ENCODE data around the gene ACTN4. TPM values are rescaled to one million over a fixed set of nuclear protein-coding genes. Genes with fewer than 3 reads are reported as not detected.

Gene ACTN4
- total and polyA plus RNA-seq, 2 donors (not counting 1 experiment from before 2014, with no cell fraction given) = 127 to 683 TPM

- peaks cover 2% of the 10 kb centered on the region for H3K36me3 ChIP-seq (ENCODE audit: control insufficient read depth, insufficient read depth, low read length)
- H3K4me3 ChIP-seq (replicated peaks in 1 of 4; ENCODE audit: control extremely low read depth in 1 of 4, insufficient read depth in 1 of 4, low read depth in 3 of 4, low read length in 4 of 4) = no peak overlapping the region
- no peak for TF ChIP-seq EZH2 (IDR thresholded peaks at IDR 0.05; ENCODE audit: low read length, missing control alignments)
- TF ChIP-seq, protein P1, sequence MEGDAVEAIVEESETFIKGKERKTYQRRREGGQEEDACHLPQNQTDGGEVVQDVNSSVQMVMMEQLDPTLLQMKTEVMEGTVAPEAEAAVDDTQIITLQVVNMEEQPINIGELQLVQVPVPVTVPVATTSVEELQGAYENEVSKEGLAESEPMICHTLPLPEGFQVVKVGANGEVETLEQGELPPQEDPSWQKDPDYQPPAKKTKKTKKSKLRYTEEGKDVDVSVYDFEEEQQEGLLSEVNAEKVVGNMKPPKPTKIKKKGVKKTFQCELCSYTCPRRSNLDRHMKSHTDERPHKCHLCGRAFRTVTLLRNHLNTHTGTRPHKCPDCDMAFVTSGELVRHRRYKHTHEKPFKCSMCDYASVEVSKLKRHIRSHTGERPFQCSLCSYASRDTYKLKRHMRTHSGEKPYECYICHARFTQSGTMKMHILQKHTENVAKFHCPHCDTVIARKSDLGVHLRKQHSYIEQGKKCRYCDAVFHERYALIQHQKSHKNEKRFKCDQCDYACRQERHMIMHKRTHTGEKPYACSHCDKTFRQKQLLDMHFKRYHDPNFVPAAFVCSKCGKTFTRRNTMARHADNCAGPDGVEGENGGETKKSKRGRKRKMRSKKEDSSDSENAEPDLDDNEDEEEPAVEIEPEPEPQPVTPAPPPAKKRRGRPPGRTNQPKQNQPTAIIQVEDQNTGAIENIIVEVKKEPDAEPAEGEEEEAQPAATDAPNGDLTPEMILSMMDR (conservative IDR thresholded peaks at IDR 0.05 in 1 of 2, IDR thresholded peaks at IDR 0.05 in 1 of 2; ENCODE audit: low read depth in 1 of 2, low read length in 2 of 2) = no peak
- no peak overlapping the region for H2AFZ ChIP-seq (ENCODE audit: low read length)
- no peaks in the 10 kb centered on the region for H3K27me3 ChIP-seq (ENCODE audit: control insufficient read depth, insufficient read depth, low read length)
- peaks cover 51% of the 10 kb centered on the region for H3K4me1 ChIP-seq (ENCODE audit: control insufficient read depth, extremely low read depth, insufficient read depth, low read length)
- no peaks in the 10 kb centered on the region for H4K20me1 ChIP-seq (ENCODE audit: control insufficient read depth, extremely low read depth, insufficient read depth, low read length)
- DNase-seq (ENCODE audit: low read depth in 2 of 2) = peak; percentile 61 to 79
- peak overlapping the region; percentile 46 for H3K4me2 ChIP-seq (ENCODE audit: extremely low read depth, insufficient read depth, low read length)
- peaks cover 95% of the 10 kb centered on the region for H3K79me2 ChIP-seq (ENCODE audit: control insufficient read depth, insufficient read depth, low read length)
- peak overlapping the region; percentile 83 for H3K27ac ChIP-seq (ENCODE audit: insufficient read depth, low read length)
- no peaks in the 10 kb centered on the region for H3K9me3 ChIP-seq (ENCODE audit: control insufficient read depth, insufficient read depth, low read depth, low read length)
- H3K9ac ChIP-seq (ENCODE audit: insufficient read depth, low read length) = peak overlapping the region; percentile 21
These were observed 18.7 kb downstream of the ACTN4 start for GRCh38 chr19:38665950-38666662.

DNA sequence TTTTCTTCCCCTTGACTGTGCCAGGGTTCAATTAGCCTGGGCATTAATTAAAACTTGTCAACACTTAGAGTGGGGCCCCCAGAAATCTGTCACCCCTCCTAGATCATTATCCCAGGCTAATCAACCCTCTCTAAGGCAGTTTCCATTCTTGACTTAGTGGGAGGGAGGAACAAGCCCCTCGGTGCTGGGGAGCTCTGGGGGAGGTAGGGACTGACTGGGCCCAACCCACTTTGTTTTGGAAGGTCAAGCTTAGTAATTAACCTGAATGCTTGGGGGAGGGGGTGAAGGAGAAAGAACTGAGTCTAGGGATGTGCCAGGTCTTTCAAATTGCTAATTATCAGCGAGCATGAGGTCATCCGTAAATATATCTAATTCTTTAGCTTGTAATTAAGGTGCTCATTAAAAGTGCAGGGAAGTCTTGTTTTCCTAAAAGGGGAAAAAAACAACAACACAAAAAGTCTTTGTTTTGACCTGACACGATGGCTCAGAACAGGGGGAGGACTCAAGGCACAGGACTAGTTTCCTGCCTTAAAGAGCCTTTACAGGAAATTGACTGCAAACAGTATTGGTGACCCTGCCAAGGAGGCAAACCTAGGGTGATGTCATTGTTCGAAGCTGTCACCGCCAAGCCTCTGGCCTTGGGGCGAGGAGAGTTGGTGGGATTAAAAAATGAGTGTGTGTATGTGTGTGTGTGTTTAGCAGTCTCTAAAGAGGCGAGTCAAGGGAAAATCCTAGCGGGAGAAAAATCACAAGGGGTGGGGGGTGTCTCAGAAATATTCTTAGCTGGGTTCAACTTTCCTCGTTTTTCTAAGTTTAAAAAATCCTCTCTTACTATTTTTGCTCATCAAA lies 19.4 kb downstream of the ACTN4 start:
- Histone ChIP-seq H3K27me3 (ENCODE audit: control insufficient read depth, insufficient read depth, low read length) (no peaks in the 10 kb centered on the region), H3K9me3 (ENCODE audit: control insufficient read depth, insufficient read depth, low read depth, low read length) (no peaks in the 10 kb centered on the region), H3K4me1 (ENCODE audit: control insufficient read depth, extremely low read depth, insufficient read depth, low read length) (peaks cover 51% of the 10 kb centered on the region), H3K36me3 (ENCODE audit: control insufficient read depth, insufficient read depth, low read length) (peaks cover 2% of the 10 kb centered on the region), H3K79me2 (ENCODE audit: control insufficient read depth, insufficient read depth, low read length) (peaks cover 96% of the 10 kb centered on the region), H3K4me3 (replicated peaks in 1 of 4; ENCODE audit: control extremely low read depth in 1 of 4, insufficient read depth in 1 of 4, low read depth in 3 of 4, low read length in 4 of 4) (peak overlapping the region in 1 of 4 experiments; percentile 12), H3K4me2 (ENCODE audit: extremely low read depth, insufficient read depth, low read length) (peak overlapping the region; percentile 9), H2AFZ (ENCODE audit: low read length) (no peak overlapping the region), H4K20me1 (ENCODE audit: control insufficient read depth, extremely low read depth, insufficient read depth, low read length) (no peaks in the 10 kb centered on the region), H3K9ac (ENCODE audit: insufficient read depth, low read length) (no peak overlapping the region), H3K27ac (ENCODE audit: insufficient read depth, low read length) (peak overlapping the region; percentile 83)
- DNase-seq (ENCODE audit: low read depth in 2 of 2) = peak; percentile 74 to 91
- TF ChIP-seq, protein P1 (conservative IDR thresholded peaks at IDR 0.05 in 1 of 2, IDR thresholded peaks at IDR 0.05 in 1 of 2; ENCODE audit: low read depth in 1 of 2, low read length in 2 of 2) = no peak
- no peak for TF ChIP-seq EZH2 (IDR thresholded peaks at IDR 0.05; ENCODE audit: low read length, missing control alignments)

DNA sequence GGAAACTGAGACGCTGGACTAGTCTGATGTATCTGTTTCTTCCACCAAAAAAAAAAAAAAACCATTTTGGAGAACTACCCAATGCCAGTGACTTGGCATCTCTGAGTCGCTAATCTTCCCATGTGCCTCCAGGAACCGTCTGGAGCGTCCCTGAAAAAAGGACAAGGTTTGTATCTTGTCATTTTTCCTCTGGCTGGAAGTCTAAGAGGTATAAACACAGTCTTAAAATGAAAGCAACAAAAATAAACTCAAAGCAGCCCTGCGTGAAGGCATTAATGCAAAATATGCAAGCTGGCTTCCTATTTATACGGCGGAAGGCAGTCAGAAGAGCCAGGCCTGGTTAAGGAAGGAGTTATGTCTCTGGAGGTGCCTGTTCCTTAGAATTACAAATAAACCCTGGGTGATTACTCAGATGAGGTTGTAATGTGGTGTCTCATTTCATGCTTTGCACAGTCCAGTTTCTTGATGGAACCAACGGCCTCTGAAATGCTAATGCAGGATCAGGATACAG lies 20.3 kb downstream of the ACTN4 start:
- Histone ChIP-seq H3K4me2 (ENCODE audit: extremely low read depth, insufficient read depth, low read length) (peak overlapping the region; percentile 9), H3K9me3 (ENCODE audit: control insufficient read depth, insufficient read depth, low read depth, low read length) (no peaks in the 10 kb centered on the region), H2AFZ (ENCODE audit: low read length) (no peak overlapping the region), H3K79me2 (ENCODE audit: control insufficient read depth, insufficient read depth, low read length) (peaks cover 94% of the 10 kb centered on the region), H3K27ac (ENCODE audit: insufficient read depth, low read length) (peak overlapping the region; percentile 83), H3K9ac (ENCODE audit: insufficient read depth, low read length) (no peak overlapping the region), H3K36me3 (ENCODE audit: control insufficient read depth, insufficient read depth, low read length) (peaks cover 2% of the 10 kb centered on the region), H3K4me3 (replicated peaks in 1 of 4; ENCODE audit: control extremely low read depth in 1 of 4, insufficient read depth in 1 of 4, low read depth in 3 of 4, low read length in 4 of 4) (peak overlapping the region in 2 of 4 experiments; percentile 12 to 26), H3K4me1 (ENCODE audit: control insufficient read depth, extremely low read depth, insufficient read depth, low read length) (peaks cover 47% of the 10 kb centered on the region), H3K27me3 (ENCODE audit: control insufficient read depth, insufficient read depth, low read length) (no peaks in the 10 kb centered on the region), H4K20me1 (ENCODE audit: control insufficient read depth, extremely low read depth, insufficient read depth, low read length) (no peaks in the 10 kb centered on the region)
- TF ChIP-seq, protein P1 (conservative IDR thresholded peaks at IDR 0.05 in 1 of 2, IDR thresholded peaks at IDR 0.05 in 1 of 2; ENCODE audit: low read depth in 1 of 2, low read length in 2 of 2) = no peak
- no peak for TF ChIP-seq EZH2 (IDR thresholded peaks at IDR 0.05; ENCODE audit: low read length, missing control alignments)
- peak; percentile 84 to 89 for DNase-seq (ENCODE audit: low read depth in 2 of 2)

All from fibroblast of lung (primary cell).